ENCODE measurements around the gene EPS8. TPM values are rescaled to one million over a fixed set of nuclear protein-coding genes. Genes with fewer than 3 reads are reported as not detected.
A peak's percentile ranks its signal among the peaks of the same experiment; 100 is the strongest.

Gene EPS8
- total RNA-seq, 1 donor = 100 TPM

- TF ChIP-seq, protein P1, sequence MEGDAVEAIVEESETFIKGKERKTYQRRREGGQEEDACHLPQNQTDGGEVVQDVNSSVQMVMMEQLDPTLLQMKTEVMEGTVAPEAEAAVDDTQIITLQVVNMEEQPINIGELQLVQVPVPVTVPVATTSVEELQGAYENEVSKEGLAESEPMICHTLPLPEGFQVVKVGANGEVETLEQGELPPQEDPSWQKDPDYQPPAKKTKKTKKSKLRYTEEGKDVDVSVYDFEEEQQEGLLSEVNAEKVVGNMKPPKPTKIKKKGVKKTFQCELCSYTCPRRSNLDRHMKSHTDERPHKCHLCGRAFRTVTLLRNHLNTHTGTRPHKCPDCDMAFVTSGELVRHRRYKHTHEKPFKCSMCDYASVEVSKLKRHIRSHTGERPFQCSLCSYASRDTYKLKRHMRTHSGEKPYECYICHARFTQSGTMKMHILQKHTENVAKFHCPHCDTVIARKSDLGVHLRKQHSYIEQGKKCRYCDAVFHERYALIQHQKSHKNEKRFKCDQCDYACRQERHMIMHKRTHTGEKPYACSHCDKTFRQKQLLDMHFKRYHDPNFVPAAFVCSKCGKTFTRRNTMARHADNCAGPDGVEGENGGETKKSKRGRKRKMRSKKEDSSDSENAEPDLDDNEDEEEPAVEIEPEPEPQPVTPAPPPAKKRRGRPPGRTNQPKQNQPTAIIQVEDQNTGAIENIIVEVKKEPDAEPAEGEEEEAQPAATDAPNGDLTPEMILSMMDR (IDR thresholded peaks at IDR 0.05; ENCODE audit: insufficient read depth, low read depth, low read length) = no peak
- H3K4me3 ChIP-seq (ENCODE audit: low read depth, low read length) = no peak overlapping the region
- no peak for DNase-seq (ENCODE audit: low read depth)
Measured at GRCh38 chr12:15815730-15816129, 26.5 kb upstream of the EPS8 start.

GRCh38 chr12:15811214-15812127, 22.3 kb upstream of the EPS8 start:
- no peak overlapping the region for H3K4me3 ChIP-seq (ENCODE audit: low read depth, low read length)
- TF ChIP-seq, protein P1 (IDR thresholded peaks at IDR 0.05; ENCODE audit: insufficient read depth, low read depth, low read length) = no peak
- peak; percentile 90 for DNase-seq (ENCODE audit: low read depth)

GRCh38 chr12:15808652-15809051, 19.5 kb upstream of the EPS8 start:
- TF ChIP-seq, protein P1 (IDR thresholded peaks at IDR 0.05; ENCODE audit: insufficient read depth, low read depth, low read length) = no peak
- peak; percentile 85 for DNase-seq (ENCODE audit: low read depth)
- H3K4me3 ChIP-seq (ENCODE audit: low read depth, low read length) = no peak overlapping the region

DNA sequence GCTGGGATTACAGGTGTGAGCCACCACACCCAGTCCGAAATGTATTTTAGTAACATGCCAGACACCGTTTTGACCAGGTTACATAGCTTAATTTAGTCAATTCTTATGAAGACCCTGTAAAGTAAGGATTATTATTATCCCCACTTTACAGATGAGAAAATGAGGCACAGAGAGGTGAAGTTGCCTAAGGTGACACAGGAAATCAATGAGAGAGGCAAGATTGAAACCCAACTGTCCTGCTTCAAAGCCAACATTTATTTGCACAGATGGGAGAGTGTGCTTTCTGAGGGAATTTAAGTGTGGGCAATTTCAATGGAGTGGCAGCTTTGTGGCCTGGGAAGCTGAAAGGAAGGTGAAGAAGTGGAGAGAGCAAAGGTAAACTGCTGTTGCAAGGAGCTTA, 19.1 kb upstream of the EPS8 start:
- TF ChIP-seq, protein P1 (IDR thresholded peaks at IDR 0.05; ENCODE audit: insufficient read depth, low read depth, low read length) = no peak
- no peak overlapping the region for H3K4me3 ChIP-seq (ENCODE audit: low read depth, low read length)
- DNase-seq (ENCODE audit: low read depth) = no peak

GRCh38 chr12:15806826-15807225, 17.6 kb upstream of the EPS8 start:
- TF ChIP-seq, protein P1 (IDR thresholded peaks at IDR 0.05; ENCODE audit: insufficient read depth, low read depth, low read length) = no peak
- no peak overlapping the region for H3K4me3 ChIP-seq (ENCODE audit: low read depth, low read length)
- no peak for DNase-seq (ENCODE audit: low read depth)

GRCh38 chr12:15801770-15802744, 12.9 kb upstream of the EPS8 start:
- no peak for DNase-seq (ENCODE audit: low read depth)
- H3K4me3 ChIP-seq (ENCODE audit: low read depth, low read length) = no peak overlapping the region
- TF ChIP-seq, protein P1 (IDR thresholded peaks at IDR 0.05; ENCODE audit: insufficient read depth, low read depth, low read length) = no peak
